Measurements from ENCODE around the gene TCL1A.

- TF ChIP-seq CTCF (IDR thresholded peaks at IDR 0.05) (no peak), POLR2A (IDR thresholded peaks at IDR 0.05) (no peak)
These were observed at the start of gene TCL1A for GRCh38 chr14:95713596-95714371.

Data from sigmoid colon (tissue), 3 donors.